Stimulated activated CD4-positive, alpha-beta T cell treated with anti-CD3 and anti-CD28 coated beads, TNF-alpha, amount 100 ng/mL, for 4 hours (primary cell): ENCODE results near the gene BCL11B.

ENCODE experiments used
- DNase-seq, 3 experiments: peaks; one replicate each; pipeline ENCODE4 v3.0.0-alpha.2; 2020; ENCODE audit warnings: low read depth in 3 of 3

Gene BCL11B

DNA sequence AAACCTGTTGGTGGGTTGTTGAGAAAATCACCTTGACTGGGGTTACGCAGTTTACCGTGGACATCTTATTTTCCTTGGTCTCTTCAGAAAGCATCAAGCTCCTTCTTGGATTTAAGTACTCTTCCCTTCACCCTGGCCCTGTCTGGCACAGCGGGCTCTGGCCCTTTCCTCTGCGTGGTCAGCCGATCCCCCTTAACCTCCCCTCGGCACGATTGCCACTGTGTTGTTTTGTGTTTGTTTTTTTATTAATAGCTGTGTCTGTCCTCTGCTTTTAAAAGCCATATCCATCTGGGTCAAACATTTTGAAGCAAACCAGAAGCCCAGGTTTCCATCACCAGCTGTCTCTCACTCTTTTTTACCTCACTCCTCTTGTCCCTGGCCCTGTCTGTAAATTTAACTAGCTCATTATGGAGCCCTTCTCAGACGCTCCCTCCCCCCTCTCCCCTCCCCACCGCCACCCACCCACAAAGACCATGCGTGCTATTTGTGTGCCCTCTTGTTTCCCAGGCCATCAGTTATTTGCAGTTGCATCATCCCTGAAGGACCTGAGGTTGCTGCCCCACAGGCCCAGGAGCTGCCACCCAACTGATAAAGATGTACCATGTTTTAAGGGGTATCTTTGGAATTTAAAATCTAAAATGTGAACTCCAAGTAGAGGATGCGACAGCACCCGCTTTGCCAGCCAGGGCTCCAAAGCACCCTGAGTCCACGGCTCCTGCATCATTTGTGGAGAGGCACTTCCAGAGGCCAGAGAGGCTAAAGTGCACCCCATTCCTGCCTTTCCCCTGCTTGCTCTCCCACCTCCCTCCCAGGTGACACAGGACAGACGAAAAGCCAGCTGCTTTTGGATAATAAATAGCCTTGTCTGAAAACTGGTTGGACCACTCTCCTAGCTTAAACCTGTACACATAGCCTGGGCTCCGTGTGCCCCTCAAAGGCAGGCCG is 3.9 kb downstream of the BCL11B start:
- no peak for DNase-seq

GRCh38 chr14:99267381-99267780 is 4.6 kb downstream of the BCL11B start:
- DNase-seq: no peak

DNA sequence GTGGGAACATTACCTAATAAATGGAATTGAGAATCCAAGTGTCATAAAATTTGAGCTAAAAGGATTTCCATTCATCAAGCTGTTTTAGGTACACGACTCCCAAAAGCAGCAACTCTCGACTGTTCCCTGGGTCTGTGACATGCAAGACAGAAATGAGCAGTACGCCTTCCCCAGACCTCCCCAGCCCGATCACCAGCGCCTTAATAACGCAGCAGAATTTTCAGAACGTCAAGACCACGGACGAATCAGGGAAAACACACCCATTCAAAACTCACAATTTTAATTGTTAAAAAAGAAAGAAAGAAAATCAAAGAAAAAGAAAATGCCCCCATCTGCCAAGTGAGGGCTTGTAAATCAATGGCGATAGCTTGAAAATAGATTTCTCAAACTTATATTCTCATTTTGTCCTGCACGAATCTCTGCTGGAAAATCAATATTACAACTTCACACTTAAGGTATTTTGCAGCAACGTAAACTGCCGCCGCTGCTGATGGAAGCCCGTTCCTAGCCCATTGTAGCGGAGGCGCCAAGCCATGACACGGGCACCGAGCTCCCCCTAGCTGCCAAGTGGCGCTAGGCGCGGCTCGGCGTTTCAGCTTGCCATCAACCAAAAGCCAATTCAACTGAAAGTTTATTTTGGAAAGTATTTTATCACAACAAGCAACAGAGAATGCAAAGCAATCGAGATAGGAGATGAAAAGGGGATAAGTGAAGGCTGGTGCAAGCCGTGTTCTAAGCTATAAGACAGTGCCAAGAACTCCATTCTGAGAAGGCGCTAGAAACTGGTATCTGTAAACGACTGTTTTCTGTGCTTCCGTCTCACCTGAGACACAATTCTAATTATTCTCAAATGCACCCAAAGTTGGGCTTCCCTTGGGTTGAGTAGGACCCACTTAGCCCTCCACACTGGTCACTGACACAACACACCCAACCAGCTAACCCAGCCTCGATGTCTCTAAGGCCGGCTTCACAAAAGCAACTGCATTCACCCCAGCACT is 5.5 kb downstream of the BCL11B start:
- peak in 2 of 3 experiments; percentile 84 to 85 for DNase-seq

GRCh38 chr14:99265571-99265970 is 6.4 kb downstream of the BCL11B start:
- no peak for DNase-seq

GRCh38 chr14:99264691-99265450 is 7.1 kb downstream of the BCL11B start:
- DNase-seq: no peak

GRCh38 chr14:99263564-99264330 is 8.2 kb downstream of the BCL11B start:
- no peak for DNase-seq

DNA sequence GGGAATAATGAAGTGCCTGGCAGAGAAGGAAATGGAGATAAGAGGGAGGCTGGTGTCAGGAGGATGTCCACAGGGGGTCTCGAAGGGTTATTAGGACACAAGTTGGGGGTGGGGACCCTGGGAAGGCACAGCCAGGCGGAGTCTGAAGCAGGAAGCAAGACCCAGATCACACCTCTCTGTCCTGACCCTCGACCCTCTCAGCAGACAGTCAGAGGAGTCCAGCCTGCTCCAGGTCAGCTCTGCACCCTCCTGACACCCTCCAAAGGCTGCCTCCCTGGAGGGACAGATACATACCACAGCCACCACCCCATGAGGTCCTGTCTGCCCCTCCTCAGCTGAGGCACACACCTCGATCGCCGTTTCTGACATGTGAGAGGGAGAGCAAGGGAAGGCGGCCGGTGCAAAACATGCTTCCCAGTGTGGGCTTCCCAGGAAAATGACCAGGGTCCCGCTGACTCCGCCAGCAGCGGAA is 9.0 kb downstream of the BCL11B start:
- no peak for DNase-seq

DNA sequence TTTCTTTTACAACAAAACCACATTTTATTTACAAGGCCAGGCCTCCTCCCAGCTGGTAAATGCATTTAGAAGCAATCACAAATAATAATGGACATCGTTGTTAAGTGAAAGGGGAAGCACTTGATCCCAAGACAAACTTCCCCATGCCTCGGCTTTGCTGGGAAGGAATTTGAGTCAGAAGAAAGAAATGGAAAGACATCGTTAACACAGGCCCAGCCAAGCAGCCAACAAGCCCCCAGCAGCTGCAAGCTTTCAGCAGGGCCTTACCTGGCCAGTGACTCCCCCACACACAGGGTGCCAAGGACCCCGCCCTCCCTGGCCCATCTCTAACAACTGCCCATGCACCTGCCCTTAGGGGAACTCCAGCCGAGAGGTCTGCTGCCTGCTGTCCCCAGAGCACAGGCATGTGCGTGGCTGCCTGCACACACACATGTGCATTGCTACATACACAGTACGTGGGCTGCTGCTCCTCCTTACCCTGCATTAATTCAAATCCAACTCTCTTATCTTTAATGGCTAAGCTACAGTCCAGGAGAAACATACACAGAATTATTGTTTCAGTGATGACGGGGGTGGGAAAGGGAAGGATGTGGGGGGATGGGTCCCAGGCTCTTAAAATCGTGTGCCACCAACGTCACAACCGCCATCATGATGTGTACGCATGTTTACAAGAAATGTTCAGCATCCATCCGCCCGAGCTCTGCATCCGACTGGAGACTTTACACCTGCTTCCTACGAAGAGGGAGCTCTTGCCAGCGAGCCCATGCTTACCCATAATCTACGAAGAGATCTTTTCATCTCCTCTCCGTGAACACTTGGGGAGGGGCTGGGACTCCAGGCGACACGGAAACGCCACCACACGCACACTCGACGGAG is 9.8 kb downstream of the BCL11B start:
- peak in 1 of 3 experiments; percentile 50 for DNase-seq

GRCh38 chr14:99260587-99261551 is 11.1 kb downstream of the BCL11B start:
- DNase-seq: no peak

DNA sequence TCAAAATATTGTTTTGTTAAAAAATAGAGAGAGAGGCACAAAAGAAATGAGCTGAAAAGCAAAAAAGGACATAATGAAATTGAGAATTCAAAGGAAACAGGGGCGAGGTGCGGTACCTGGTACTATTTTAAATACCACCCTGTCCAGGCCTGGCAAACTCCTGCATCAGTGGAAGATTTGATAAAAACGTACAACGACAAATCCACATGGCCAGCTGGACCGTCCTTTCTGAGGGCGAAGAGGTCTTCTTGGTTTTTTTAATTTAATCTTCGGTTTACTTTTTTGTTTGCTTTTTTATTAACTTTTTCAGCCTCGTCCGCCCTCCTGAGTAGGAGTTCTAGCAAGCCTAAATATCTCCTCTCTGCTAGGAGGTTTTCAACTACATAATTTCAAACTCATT is 11.9 kb downstream of the BCL11B start:
- no peak for DNase-seq

DNA sequence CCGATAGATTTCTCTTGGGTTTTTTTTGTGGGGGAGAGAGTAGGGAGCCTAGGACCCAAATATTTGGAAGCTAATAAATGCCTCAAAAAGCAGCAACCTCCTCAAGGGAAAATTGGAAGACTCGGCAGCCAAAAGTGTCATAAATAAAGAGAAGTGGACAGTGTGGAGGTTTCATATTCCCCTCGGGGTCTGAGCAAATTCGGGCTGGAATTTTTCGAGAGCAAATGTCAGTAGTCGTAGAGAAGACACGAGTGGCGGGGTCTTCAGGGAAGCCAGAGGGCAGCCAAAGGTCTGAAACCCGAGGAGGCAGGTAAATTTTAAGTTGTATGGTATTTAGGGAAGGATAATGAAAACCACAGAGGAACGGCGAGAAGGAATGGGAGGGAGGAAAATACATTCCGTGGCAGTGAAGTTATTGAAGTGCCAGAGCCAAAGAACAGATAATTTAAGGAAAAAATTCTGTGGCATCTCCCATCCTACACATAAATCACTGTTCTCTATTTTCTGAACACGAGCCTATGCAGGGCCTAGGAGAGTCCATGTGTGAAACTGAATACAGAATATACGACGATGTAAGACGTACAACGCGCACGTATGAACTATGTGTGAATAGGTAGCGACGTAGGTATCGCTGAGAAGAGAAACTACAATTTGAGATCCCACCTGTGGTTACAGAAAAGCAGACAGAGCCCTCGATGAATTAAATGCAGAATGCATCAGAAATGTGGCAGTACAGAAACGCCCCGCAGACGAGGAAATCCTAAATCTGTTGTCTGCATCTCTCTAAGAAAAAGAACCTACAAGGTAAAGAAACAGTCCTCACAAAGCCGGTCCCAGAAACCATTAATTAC is 12.9 kb downstream of the BCL11B start:
- DNase-seq: no peak

- DNase-seq: no peak
Observed at GRCh38 chr14:99258341-99258861, 13.6 kb downstream of the BCL11B start.

- no peak for DNase-seq
Observed at GRCh38 chr14:99257673-99258221, 14.2 kb downstream of the BCL11B start.

- no peak for DNase-seq
Observed at GRCh38 chr14:99257122-99257672, 14.8 kb downstream of the BCL11B start.

- no peak for DNase-seq
Observed at GRCh38 chr14:99256483-99256874, 15.5 kb downstream of the BCL11B start.

- DNase-seq: no peak
Observed at GRCh38 chr14:99255621-99256482, 16.1 kb downstream of the BCL11B start.
